ENCODE data around the gene PIP5K1A. TPM values are rescaled to one million over a fixed set of nuclear protein-coding genes. Genes with fewer than 3 reads are reported as not detected.

PIP5K1A gene
- total and polyA plus RNA-seq, 2 of the 8 experiments (the other 6 are each of a cell fraction or from before 2014, with no cell fraction given), result 87.5 to 105 TPM

DNA sequence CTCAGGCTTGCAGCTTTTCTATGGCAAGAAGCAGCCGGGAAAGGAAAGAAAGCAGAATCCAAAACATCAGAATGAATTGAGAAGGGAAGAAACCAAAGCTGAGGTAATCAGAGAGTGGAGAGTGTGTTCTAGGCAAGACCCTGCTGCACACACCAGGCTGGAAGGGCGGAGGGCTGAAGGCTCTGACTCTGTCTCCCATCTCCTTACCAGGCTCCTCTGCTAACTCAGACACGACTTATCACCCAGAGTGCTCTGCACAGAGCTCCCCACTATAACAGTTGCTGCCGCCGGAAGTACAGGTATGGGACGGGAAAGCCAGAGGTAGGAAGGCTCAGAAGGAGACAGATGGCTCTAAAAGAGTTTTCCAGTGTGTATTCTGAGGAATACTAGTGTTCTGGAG lies 31.2 kb upstream of the PIP5K1A start:
- Histone ChIP-seq H4K91ac (replicated peaks; ENCODE audit: insufficient read length, low read length) (no peak overlapping the region), H2BK12ac (ENCODE audit: low read depth, low read length) (no peak overlapping the region; the same call in 1 of the 2 replicates), H3K9ac (replicated peaks in 1 of 4; ENCODE audit: extremely low read depth in 1 of 4, low read depth in 3 of 4, low read length in 3 of 4) (peak overlapping the region in 1 of 4 experiments; percentile 81; a peak in 1 of 7 replicates), H2BK120ac (replicated peaks; ENCODE audit: low read depth, low read length) (no peak overlapping the region), H3K4me2 (ENCODE audit: insufficient read depth in 1 of 2, low read depth in 2 of 2, low read length in 2 of 2) (peak overlapping the region; percentile 86 to 89), H2BK5ac (ENCODE audit: low read depth, low read length) (no peak overlapping the region), H3K56ac (replicated peaks; ENCODE audit: insufficient read length, low read depth, low read length) (no peak overlapping the region), H3K14ac (ENCODE audit: insufficient read length) (no peak overlapping the region), H3K27me3 (replicated peaks in 1 of 4; ENCODE audit: control insufficient read depth in 3 of 4, extremely low read depth in 1 of 4, insufficient read depth in 3 of 4, low read length in 3 of 4) (no peaks in the 10 kb centered on the region), H3K18ac (ENCODE audit: extremely low read depth, low read length) (no peak overlapping the region), H4K8ac (ENCODE audit: extremely low read depth, insufficient read depth, low read length) (no peak overlapping the region; the same call in 1 of the 2 replicates), H4K20me1 (replicated peaks in 1 of 2; ENCODE audit: control insufficient read depth in 1 of 2, insufficient read depth in 2 of 2, low read length in 2 of 2) (no peaks in the 10 kb centered on the region), H3K4ac (replicated peaks; ENCODE audit: insufficient read length, low read depth, low read length) (no peak overlapping the region), H3K4me3 (ENCODE audit: extremely low read depth in 1 of 4, insufficient read depth in 2 of 4, low read depth in 3 of 4, low read length in 4 of 4) (peak overlapping the region in 3 of 4 experiments; percentile 92 to 99 (median 98); a peak in 7 of 8 replicates), H3K79me1 (ENCODE audit: low read depth, low read length) (0 out of 2 replicates have a peak, but pooled peaks cover 3% of the 10 kb centered on the region), H3K23ac (ENCODE audit: insufficient read length) (no peak overlapping the region), H2AFZ (ENCODE audit: low read length) (no peak overlapping the region), H4K5ac (ENCODE audit: insufficient read length, low read depth, low read length) (no peak overlapping the region), H3K27ac (ENCODE audit: low read depth, low read length) (no peak overlapping the region), H3K23me2 (ENCODE audit: low read depth, low read length) (peaks cover 17% of the 10 kb centered on the region), H2AK5ac (ENCODE audit: low read depth, low read length) (no peak overlapping the region), H3K9me3 (ENCODE audit: insufficient read depth in 2 of 2, low read depth in 1 of 2, low read length in 1 of 2) (no peaks in the 10 kb centered on the region), H3K36me3 (ENCODE audit: control insufficient read depth in 2 of 4, insufficient read depth in 4 of 4, low read length in 3 of 4) (peaks cover 0 to 8% (median 2%) of the 10 kb centered on the region in 4 experiments; a peak in 3 of 8 replicates), H2BK15ac (ENCODE audit: low read length) (no peak overlapping the region), H3K79me2 (ENCODE audit: control insufficient read depth in 1 of 2, insufficient read depth in 2 of 2, low read length in 2 of 2) (peaks cover 0 to 12% of the 10 kb centered on the region in 2 experiments; a peak in 2 of 4 replicates), H3K4me1 (replicated peaks in 1 of 4; ENCODE audit: control insufficient read depth in 3 of 4, insufficient read depth in 4 of 4, low read length in 3 of 4) (peaks cover 5 to 10% (median 5%) of the 10 kb centered on the region in 4 experiments), H2BK20ac (ENCODE audit: low read length) (no peak overlapping the region)
- POLR2A ChIA-PET (ENCODE audit: partially characterized antibody), result interaction anchor here (0.9 to 2.4 kb wide), 7 partner anchors 8 to 114 kb away, joined by 3 to 13 read pairs (median 5); partner anchors contain the start of genes PSMD4 and TMOD4
- DNase-seq (ENCODE audit: low read depth in 1 of 2, low spot score in 2 of 2) (no peak), FAIRE-seq (no peak)
- 86% methylated on average over 6 of the region's 6 CpGs; no CpG with 5 or more reads in 1 of the 2 experiments for WGBS, 2 experiments (ENCODE audit: extremely low coverage in 1 of 2, insufficient coverage in 1 of 2, insufficient read length in 1 of 2, insufficient replicate concordance in 2 of 2, low coverage in 1 of 2, low lambda C conversion rate in 2 of 2, missing lambda C conversion rate in 1 of 2)
- CTCF ChIA-PET (ENCODE audit: partially characterized antibody), result interaction anchor here (0.6 to 2.0 kb wide), 3 partner anchors 8 to 474 kb away, joined by 3 to 7 read pairs (median 3); partner anchors contain the start of gene TMOD4

All from H1 (cell line).